ENCODE data around the gene ADCYAP1R1. TPM values are rescaled to one million over a fixed set of nuclear protein-coding genes. Genes with fewer than 3 reads are reported as not detected.
"Not testable (repeated sequence)": the region's sequence is repeated elsewhere in the genome, so short reads cannot be mapped to it uniquely, and the experiment has no call there.

ADCYAP1R1 gene
- total RNA-seq, 1 experiment from 2014 or later: 0.16 TPM

GRCh38 chr7:31134246-31135188, 82.4 kb downstream of the ADCYAP1R1 start:
- peak; percentile 80 for DNase-seq (ENCODE audit: low spot score)

GRCh38 chr7:31137234-31137633, 85.1 kb downstream of the ADCYAP1R1 start:
- no peak for DNase-seq (ENCODE audit: low spot score)

GRCh38 chr7:31145339-31145738, 93.2 kb downstream of the ADCYAP1R1 start:
- DNase-seq (ENCODE audit: low spot score): no peak

DNA sequence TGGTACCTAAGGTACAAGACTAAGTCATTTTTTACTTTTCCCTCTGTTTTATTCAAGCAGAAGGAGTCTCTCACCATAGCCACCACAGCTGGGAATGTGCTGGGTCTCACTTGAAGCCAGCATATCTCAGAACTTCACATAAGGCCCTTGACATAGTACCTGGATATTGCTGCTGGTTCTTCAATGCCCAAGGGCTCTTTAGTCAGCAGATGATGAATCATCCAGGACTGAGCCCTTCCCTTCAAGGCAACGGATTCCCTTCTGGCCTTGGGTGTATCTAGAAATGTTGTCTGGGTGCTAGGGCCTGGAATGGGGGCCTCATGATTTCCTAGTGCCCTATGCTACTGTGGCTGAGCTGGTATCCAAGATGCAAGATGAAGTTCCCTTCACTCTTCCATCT, 93.9 kb downstream of the ADCYAP1R1 start:
- DNase-seq (ENCODE audit: low spot score): no peak

DNA sequence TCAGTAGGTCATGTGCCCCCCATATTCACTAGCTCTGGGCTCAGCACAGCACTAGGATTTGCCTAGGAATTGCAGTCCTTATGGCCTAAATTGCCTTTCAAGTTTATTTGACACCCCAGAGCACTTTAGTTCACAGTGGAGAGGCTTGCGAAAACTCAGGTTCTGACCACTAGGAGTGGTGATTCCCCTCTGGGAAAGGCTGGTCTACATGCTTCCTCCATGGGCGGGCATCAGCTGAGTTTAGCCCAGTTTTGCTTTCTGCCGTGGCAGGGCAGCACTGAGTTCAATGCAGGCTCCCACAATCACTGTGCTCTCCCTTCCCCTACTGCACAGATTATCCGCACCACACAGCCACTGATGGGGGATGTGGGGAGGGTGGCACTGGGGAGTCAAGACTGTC, 94.4 kb downstream of the ADCYAP1R1 start:
- no peak for DNase-seq (ENCODE audit: low spot score)

DNA sequence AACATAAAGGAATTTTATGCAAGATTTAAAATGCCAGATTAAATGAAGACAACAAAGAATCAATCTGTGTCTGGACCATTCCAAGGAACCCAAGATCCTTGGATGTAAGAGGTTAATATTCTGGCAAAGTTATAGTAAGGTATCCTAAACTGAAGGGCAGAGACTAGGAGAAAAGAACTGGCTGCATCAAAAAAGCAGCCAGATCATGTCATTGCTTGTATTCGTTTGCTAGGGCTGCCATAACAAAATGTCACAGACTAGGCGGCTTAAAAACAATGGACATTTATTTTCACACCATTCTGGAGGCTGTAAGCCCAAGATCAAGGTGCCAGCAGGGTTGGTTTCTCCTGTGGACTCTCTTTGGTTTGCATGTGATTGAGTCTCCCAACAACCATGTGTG, 99.7 kb downstream of the ADCYAP1R1 start:
- no peak for DNase-seq (ENCODE audit: low spot score)

GRCh38 chr7:31153318-31153717, 101.2 kb downstream of the ADCYAP1R1 start:
- not testable (repeated sequence) for DNase-seq (ENCODE audit: low spot score)

DNA sequence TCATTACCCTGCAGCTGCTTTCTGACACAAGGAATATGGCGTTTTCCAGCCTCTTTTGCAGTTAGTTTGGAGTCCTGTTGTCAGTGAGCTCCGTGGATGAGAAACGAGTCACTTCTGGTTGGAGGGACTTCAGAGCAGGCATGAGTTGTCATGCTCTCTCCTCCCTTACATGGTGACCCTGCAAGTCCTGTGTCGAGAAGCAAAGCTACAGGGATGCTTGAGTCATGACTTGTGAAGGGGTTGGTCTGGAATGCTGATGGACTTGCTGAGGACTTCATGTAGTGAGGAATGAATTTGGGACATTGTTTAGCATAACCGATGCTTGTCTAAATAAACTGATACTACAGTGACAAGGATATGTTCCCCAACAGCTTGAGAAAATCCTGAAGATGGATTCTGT, 108.8 kb downstream of the ADCYAP1R1 start:
- DNase-seq (ENCODE audit: low spot score): no peak

Other genes with a start within 250 kb of the ADCYAP1R1 start
- 25.1 and 25.9 TPM in 2 replicates for gene AQP1, start 140.5 kb upstream of the ADCYAP1R1 start, total RNA-seq (2014; rRNA removed; shearing (Covaris generic))
- gene GHRHR, start 88.4 kb upstream of the ADCYAP1R1 start, total RNA-seq (2014; rRNA removed; shearing (Covaris generic)): not detected in 2 replicates

Measured in A172 (cell line).